Measurements from ENCODE around the gene MESP2.

Gene MESP2

DNA sequence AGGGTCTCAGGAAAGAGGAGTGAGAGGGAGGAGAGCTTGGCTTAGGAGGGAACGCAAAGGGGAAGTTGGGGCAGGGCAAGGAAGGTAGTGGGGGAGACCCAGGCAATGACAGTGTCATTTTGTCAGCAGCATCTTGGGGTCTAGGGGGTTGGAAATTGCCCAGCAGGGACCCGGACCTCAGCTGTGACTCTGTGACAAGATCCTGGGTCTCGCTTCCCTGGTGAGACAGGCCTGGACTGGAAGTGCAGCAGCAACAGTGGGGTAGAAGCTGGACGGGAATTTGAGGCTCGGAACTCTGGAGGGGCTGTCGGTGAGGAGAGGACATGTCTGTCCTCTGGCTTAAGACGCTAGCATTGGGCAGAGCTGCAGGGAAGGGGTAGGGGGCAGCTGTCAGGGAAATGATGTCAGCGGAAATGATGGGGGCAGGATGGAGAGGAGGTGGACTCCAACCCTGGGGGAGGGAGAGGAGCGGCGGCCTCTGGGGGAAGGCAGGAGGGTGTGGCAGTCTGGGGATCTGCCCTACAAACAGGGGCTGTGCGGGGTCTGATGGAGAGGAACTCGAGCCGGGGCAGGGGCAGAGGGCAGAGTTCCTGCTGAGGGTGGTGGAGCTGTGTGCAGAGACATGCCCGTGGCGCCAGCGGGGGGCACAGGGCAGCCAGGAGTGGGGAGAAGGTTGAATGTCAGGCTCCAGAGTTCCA is 26.2 kb downstream of the MESP2 start:
- no peak for TF ChIP-seq TAF1 (IDR thresholded peaks at IDR 0.05; ENCODE audit: borderline replicate concordance, insufficient read depth, low read length)
- TF ChIP-seq SIN3A (IDR thresholded peaks at IDR 0.05; ENCODE audit: borderline replicate concordance, insufficient read depth, low read length), result no peak
- TF ChIP-seq POLR2AphosphoS5 (IDR thresholded peaks at IDR 0.05; ENCODE audit: low read depth, low read length), result no peak

DNA sequence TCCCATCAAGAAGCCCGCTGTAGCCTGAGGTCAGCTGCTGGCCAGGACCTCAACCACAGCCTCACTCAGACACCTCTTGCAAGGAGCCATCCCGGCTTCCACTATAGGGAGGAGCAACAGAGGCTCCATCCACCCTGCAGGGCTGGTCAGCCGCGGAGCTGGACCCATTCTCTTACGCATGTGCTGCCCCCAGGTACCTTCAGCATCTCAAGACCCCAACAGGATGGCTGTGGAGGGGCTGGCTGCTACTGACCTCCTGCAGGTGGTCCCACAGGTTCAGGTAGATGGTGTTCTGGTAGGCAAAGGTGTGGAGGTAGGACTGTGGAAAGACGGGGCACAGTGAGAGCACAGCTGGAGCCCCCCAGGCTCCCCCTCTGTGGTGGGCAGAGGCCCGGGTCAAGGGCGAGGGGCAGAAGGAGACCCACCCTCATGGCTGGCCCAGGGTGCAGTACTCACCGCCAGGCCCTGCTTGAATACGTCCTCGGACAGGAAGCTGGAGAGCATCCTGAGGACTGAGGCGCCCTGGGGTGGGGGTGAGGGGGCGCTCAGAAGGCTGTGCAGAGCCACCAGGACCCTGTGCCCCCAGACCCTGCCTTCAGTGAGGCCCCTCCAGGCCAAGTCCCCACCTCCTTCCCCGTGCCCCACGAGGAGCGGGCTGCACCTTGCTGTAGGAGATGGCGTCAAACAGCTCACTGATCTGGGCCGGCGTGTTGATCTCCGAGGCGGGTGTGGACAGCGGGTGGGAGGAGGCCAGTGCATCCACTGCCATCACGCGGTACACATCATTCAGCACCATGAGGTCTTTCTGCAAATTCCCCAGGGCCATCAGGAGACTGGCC is 27.1 kb downstream of the MESP2 start:
- TF ChIP-seq SIN3A (IDR thresholded peaks at IDR 0.05; ENCODE audit: borderline replicate concordance, insufficient read depth, low read length) (no peak), TAF1 (IDR thresholded peaks at IDR 0.05; ENCODE audit: borderline replicate concordance, insufficient read depth, low read length) (no peak)

DNA sequence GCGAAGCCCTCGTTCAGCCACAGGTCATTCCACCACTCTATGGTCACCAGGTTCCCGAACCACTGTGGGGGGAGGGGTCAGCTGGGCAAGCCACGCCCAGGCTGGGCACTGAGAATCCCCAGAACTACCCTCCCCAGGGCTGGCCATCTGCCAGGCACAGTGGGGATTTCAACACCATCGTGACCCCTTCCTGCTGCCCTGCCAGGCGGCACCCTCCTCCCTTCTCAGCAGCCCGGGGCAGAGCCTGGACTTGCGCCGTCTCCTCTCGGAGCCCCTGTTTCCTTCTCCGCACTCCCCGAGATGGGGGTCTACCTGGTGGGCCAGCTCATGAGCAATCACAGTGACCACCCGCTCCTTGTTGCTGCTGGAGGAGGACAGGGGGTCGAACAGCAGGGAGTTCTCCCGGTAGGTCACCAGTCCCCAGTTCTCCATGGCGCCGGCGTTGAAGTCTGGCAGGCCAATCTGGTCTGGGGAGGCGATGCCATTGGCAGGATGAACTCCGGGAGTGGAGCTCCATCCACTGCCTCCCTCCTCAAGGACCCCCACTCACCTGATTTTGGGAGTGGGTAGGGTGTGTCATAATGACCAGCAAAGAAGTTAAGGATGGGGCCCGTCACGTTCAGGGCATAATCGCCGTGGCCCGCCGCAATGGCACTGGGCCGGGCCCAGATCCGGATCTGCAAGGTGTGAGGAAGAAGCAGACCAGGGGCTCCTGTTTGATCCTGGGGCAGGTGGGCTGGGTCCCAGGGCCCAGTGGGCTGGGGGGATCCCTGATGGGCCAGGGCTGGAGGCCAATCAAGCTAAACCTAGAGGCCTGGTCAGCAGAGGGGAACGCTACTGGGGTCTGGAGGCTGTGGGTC is 28.0 kb downstream of the MESP2 start:
- TF ChIP-seq POLR2AphosphoS5 (IDR thresholded peaks at IDR 0.05; ENCODE audit: low read depth, low read length), result no peak
- no peak for TF ChIP-seq FOXP2 (optimal IDR thresholded peaks at IDR 0.05; ENCODE audit: borderline replicate concordance, extremely low read depth, extremely low read length, insufficient read depth)
- TF ChIP-seq, protein P1, sequence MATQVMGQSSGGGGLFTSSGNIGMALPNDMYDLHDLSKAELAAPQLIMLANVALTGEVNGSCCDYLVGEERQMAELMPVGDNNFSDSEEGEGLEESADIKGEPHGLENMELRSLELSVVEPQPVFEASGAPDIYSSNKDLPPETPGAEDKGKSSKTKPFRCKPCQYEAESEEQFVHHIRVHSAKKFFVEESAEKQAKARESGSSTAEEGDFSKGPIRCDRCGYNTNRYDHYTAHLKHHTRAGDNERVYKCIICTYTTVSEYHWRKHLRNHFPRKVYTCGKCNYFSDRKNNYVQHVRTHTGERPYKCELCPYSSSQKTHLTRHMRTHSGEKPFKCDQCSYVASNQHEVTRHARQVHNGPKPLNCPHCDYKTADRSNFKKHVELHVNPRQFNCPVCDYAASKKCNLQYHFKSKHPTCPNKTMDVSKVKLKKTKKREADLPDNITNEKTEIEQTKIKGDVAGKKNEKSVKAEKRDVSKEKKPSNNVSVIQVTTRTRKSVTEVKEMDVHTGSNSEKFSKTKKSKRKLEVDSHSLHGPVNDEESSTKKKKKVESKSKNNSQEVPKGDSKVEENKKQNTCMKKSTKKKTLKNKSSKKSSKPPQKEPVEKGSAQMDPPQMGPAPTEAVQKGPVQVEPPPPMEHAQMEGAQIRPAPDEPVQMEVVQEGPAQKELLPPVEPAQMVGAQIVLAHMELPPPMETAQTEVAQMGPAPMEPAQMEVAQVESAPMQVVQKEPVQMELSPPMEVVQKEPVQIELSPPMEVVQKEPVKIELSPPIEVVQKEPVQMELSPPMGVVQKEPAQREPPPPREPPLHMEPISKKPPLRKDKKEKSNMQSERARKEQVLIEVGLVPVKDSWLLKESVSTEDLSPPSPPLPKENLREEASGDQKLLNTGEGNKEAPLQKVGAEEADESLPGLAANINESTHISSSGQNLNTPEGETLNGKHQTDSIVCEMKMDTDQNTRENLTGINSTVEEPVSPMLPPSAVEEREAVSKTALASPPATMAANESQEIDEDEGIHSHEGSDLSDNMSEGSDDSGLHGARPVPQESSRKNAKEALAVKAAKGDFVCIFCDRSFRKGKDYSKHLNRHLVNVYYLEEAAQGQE (IDR thresholded peaks at IDR 0.05; ENCODE audit: insufficient read depth in 1 of 2, low read depth in 2 of 2, low read length in 2 of 2), result no peak
- TF ChIP-seq TAF1 (IDR thresholded peaks at IDR 0.05; ENCODE audit: borderline replicate concordance, insufficient read depth, low read length), result no peak
- TF ChIP-seq SIN3A (IDR thresholded peaks at IDR 0.05; ENCODE audit: borderline replicate concordance, insufficient read depth, low read length), result no peak

DNA sequence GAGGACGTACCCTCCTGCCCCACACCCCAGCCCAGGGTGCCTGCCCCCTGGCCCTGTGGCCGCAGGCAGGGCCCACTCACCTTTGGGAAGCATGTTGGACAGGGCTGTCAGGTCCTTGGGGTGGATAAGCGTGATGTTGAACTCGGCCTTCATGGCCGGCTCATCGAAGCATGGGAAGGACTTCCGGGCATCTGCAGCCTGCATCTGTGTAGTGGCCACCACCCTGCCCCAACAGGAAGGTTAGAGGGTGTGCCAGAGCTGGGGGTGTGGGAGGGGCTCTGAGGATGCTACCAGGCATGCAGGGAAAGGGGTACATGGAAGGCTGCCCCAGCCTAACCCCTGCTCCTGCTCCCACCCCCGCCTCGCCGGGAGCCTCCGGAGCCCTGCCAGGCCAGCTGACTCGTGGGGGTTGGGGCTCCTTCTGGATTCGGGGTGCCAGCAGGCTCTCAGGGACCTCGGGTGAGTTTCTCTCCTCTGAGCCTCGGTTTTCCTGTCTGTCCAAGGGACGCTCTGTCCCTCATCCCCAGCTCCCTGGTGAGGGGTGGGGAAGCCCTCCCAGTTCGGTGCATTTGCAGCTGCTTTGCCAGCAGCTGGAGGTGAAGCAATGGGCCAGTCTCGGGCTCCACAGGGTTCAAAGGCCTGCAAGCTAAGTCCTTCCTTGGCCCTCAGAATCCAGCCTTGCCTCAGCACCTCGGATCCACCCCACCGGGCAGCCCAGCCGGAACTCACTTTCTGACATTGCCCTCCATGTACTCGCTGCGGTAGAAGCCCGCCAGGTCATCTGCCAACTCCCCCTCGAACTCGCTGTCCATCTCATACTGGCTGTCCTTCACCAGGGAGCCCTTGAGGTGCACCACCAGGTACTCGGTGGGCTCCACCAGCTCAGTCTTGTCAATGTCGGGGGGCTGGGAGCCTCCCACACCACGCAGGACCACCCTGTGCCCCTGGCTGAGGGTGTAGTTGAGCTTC is 29.4 kb downstream of the MESP2 start:
- TF ChIP-seq SIN3A (IDR thresholded peaks at IDR 0.05; ENCODE audit: borderline replicate concordance, insufficient read depth, low read length), result no peak
- TF ChIP-seq POLR2AphosphoS5 (IDR thresholded peaks at IDR 0.05; ENCODE audit: low read depth, low read length), result no peak
- no peak for TF ChIP-seq TAF1 (IDR thresholded peaks at IDR 0.05; ENCODE audit: borderline replicate concordance, insufficient read depth, low read length)
- no peak for TF ChIP-seq FOXP2 (optimal IDR thresholded peaks at IDR 0.05; ENCODE audit: borderline replicate concordance, extremely low read depth, extremely low read length, insufficient read depth)
- TF ChIP-seq, protein P1 (IDR thresholded peaks at IDR 0.05; ENCODE audit: insufficient read depth in 1 of 2, low read depth in 2 of 2, low read length in 2 of 2), result no peak

DNA sequence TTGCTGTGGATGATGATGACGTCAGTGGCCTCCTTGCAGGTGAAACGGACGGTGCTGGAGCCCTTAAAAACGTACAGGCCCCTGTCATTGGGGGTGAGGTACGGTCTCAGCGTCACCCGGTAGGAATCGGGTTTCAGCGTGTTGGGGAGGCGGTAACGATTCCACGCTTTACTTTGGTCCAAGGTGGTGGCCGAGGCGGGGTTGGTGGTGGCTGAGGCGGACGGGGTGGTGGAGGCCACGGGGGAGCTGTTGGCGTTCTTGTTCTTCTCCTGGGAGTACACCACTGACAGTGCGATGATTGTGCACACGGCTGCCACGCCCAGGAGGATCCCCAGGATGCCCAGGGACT is 30.1 kb downstream of the MESP2 start:
- TF ChIP-seq POLR2AphosphoS5 (IDR thresholded peaks at IDR 0.05; ENCODE audit: low read depth, low read length) (no peak), TAF1 (IDR thresholded peaks at IDR 0.05; ENCODE audit: borderline replicate concordance, insufficient read depth, low read length) (no peak)
- TF ChIP-seq, protein P1 (IDR thresholded peaks at IDR 0.05; ENCODE audit: insufficient read depth in 1 of 2, low read depth in 2 of 2, low read length in 2 of 2), result no peak
